Measurements from ENCODE around the gene SVOP.

DNA sequence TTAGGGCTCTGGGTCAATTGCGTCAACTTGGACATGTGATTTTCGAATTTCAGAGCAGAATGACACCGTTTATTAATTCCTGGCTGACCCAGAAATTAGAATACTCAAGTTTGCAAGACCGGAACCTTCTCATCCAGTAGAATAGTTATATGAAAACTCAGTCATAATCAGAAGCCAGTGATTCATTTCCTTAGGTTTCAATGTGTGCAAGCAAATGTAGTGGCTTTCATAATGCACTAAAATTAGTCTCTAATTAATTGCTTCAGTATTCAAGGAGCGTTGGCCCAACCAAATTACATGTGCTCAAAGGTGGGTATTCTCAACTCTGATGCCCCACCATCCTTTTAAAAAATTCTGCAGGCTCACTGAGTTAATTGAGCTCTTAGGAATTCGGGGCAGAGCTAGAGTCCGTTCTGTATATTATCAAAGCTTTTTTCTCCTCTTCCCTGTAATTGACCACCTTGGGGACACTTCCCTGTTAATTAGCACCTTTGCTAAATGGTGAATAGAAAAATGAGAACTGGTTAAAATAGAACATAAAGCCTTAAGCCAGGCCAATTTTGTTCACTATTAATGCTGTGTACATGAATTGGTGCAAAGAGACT, 85.6 kb downstream of the SVOP start:
- TF ChIP-seq, protein P1, sequence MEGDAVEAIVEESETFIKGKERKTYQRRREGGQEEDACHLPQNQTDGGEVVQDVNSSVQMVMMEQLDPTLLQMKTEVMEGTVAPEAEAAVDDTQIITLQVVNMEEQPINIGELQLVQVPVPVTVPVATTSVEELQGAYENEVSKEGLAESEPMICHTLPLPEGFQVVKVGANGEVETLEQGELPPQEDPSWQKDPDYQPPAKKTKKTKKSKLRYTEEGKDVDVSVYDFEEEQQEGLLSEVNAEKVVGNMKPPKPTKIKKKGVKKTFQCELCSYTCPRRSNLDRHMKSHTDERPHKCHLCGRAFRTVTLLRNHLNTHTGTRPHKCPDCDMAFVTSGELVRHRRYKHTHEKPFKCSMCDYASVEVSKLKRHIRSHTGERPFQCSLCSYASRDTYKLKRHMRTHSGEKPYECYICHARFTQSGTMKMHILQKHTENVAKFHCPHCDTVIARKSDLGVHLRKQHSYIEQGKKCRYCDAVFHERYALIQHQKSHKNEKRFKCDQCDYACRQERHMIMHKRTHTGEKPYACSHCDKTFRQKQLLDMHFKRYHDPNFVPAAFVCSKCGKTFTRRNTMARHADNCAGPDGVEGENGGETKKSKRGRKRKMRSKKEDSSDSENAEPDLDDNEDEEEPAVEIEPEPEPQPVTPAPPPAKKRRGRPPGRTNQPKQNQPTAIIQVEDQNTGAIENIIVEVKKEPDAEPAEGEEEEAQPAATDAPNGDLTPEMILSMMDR (IDR thresholded peaks at IDR 0.05) = no peak
- TF ChIP-seq MAZ (IDR thresholded peaks at IDR 0.05; ENCODE audit: borderline replicate concordance, low read depth, low read length) (no peak), EP300 (IDR thresholded peaks at IDR 0.05) (no peak), RAD21 (conservative IDR thresholded peaks at IDR 0.05 in 1 of 2, IDR thresholded peaks at IDR 0.05 in 1 of 2) (no peak)
